Measurements from ENCODE around the gene BBS9. TPM values are rescaled to one million over a fixed set of nuclear protein-coding genes. Genes with fewer than 3 reads are reported as not detected.

Gene BBS9
- total RNA-seq, 2 experiments from 2014 or later: 6.0 to 7.7 TPM

DNA sequence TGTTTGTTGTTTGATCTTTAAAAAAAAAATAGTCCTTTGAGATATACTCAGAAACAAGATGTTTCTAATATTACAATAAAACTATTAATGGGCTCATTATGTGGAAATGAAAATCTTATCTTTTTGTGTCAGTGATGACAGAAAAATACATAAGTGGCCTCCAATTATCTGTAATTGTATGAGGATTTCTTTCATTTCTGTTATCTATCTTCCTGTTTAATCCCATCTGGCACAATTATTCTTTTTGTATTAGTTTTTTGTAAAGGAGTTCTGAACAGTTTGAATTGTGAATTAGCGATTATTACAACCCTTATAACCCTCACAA is 270.8 kb downstream of the BBS9 start:
- Mint-ChIP-seq H3K4me1 (ENCODE audit: low read depth) (no peaks in the 10 kb centered on the region), H3K4me3 (no peak overlapping the region)

DNA sequence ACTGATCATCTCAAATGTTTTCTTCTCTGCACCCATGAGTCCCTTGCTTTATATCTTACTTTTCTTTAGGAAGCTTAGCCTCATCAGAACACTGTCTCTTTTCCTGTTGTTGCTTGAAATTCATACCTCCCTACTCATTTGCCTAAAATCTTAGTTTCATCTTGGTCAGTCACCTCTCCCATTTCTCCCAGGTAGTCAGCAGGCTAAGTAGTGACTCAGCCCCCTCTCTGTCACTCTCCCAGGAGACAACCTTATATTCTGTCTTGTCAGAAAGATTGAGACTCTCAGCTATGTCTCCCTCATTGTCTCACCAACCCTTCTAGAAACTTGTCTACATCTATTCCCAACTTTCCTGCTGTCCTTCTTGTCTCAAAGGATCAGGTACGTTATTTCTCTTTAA is 280.9 kb downstream of the BBS9 start:
- intact Hi-C loops (cut with micrococcal nuclease): no loop called here
- no peaks in the 10 kb centered on the region for H3K27me3 Mint-ChIP-seq
- CTCF ChIA-PET: no interaction called here
- TF ChIP-seq, protein P1, sequence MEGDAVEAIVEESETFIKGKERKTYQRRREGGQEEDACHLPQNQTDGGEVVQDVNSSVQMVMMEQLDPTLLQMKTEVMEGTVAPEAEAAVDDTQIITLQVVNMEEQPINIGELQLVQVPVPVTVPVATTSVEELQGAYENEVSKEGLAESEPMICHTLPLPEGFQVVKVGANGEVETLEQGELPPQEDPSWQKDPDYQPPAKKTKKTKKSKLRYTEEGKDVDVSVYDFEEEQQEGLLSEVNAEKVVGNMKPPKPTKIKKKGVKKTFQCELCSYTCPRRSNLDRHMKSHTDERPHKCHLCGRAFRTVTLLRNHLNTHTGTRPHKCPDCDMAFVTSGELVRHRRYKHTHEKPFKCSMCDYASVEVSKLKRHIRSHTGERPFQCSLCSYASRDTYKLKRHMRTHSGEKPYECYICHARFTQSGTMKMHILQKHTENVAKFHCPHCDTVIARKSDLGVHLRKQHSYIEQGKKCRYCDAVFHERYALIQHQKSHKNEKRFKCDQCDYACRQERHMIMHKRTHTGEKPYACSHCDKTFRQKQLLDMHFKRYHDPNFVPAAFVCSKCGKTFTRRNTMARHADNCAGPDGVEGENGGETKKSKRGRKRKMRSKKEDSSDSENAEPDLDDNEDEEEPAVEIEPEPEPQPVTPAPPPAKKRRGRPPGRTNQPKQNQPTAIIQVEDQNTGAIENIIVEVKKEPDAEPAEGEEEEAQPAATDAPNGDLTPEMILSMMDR (IDR thresholded peaks at IDR 0.05): no peak
- ATAC-seq (no peak), DNase-seq (no peak)
- POLR2A ChIA-PET: no interaction called here
- peaks cover 23% of the 10 kb centered on the region for H3K36me3 Mint-ChIP-seq (ENCODE audit: low read depth)
- peaks cover 22% of the 10 kb centered on the region for H3K9me3 Mint-ChIP-seq
- H3K4me1 Mint-ChIP-seq (ENCODE audit: low read depth): no peaks in the 10 kb centered on the region
- no peak overlapping the region for H3K4me3 Mint-ChIP-seq
- no peak overlapping the region for H3K27ac Mint-ChIP-seq

More for the DNA sequence above, 270.8 kb downstream of the BBS9 start:
- peaks cover 7% of the 10 kb centered on the region for H3K9me3 Mint-ChIP-seq
- TF ChIP-seq, protein P1 (IDR thresholded peaks at IDR 0.05): no peak
- H3K36me3 Mint-ChIP-seq (ENCODE audit: low read depth): peaks cover 14% of the 10 kb centered on the region
- DNase-seq (no peak), ATAC-seq (no peak)
- no peaks in the 10 kb centered on the region for H3K27me3 Mint-ChIP-seq
- intact Hi-C loops (cut with micrococcal nuclease): no loop called here
- POLR2A ChIA-PET: interaction anchor here (0.6 kb wide), 1 partner anchor 71 kb away, joined by 3 read pairs; no protein-coding TSS in a partner anchor
- no peak overlapping the region for H3K27ac Mint-ChIP-seq
- CTCF ChIA-PET: no interaction called here

DNA sequence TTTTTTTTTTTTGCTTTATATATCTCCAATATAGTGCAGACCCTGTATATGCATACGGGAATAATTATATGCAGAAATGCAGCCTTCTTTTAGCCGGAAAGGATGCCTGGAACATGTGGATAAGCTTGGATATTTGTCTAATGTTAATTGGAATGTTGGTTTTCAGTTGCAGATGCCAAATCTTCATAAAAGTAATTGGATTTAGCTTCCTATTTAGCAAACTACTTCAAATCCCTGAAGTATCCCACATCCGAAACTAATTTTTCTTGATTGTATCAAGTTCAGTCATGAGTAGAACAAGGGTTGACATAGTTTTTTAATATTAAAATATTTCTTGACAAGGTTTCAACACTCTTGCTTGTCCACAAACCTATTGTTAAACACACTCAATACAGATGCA is 281.7 kb downstream of the BBS9 start:
- intact Hi-C loops (cut with micrococcal nuclease): no loop called here
- Mint-ChIP-seq H3K27me3 (no peaks in the 10 kb centered on the region), H3K4me3 (no peak overlapping the region), H3K27ac (no peak overlapping the region), H3K36me3 (ENCODE audit: low read depth) (peaks cover 20% of the 10 kb centered on the region), H3K9me3 (peaks cover 22% of the 10 kb centered on the region), H3K4me1 (ENCODE audit: low read depth) (no peaks in the 10 kb centered on the region)
- TF ChIP-seq, protein P1 (IDR thresholded peaks at IDR 0.05): no peak
- POLR2A ChIA-PET: no interaction called here
- CTCF ChIA-PET: interaction anchor here (1.2 kb wide), 1 partner anchor 13 kb away, joined by 4 read pairs; no protein-coding TSS in a partner anchor
- no peak for ATAC-seq
- no peak for DNase-seq

DNA sequence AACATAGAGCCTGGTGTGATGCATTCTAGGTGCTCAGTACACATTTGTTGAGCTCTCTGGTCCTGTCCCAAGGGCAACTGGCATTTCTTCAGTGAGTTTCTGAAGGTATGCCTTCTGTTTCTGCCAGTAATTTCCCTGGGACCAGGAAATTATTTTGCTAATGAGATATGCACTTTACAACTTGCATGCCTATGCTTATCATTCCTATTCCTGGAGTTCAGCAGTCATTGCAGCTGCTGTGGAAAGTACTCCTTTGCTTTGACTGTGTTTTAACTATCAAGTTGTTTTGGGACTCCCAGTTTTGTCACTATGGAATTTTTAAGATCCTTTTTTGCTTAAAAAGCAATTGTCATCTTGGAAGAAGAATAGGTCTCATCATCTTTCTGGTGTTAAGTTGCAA is 283.0 kb downstream of the BBS9 start:
- Mint-ChIP-seq H3K27ac (no peak overlapping the region), H3K36me3 (ENCODE audit: low read depth) (peaks cover 12% of the 10 kb centered on the region), H3K4me1 (ENCODE audit: low read depth) (no peaks in the 10 kb centered on the region), H3K27me3 (no peaks in the 10 kb centered on the region), H3K4me3 (no peak overlapping the region), H3K9me3 (peaks cover 12% of the 10 kb centered on the region)
- ChIA-PET CTCF (no interaction called here), POLR2A (no interaction called here)
- ATAC-seq (no peak), DNase-seq (no peak)
- TF ChIP-seq, protein P1 (IDR thresholded peaks at IDR 0.05): no peak
- intact Hi-C loops (cut with micrococcal nuclease): no loop called here

DNA sequence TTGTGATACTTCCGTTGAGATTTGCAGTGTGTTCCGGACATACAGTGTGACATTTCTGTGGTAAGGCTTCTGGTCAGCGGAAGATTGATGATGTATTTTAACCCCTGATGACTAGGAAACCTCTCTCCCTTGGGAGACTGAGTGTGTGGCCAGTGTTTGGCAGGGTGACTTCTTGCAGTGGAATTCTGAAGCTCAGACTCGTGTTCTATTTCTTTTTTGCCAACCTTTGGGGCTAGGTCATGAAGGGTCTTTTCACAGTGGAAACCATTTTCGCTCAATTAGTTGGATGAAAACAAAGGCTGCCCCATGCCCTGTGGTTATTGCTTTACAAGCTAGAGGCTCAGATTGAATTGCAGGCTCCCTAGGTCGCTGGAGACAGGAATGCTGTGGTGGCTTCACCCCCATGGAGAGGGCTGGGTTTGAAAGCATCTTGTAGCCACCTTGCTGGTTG is 288.9 kb downstream of the BBS9 start:
- H3K27me3 Mint-ChIP-seq: no peaks in the 10 kb centered on the region
- DNase-seq: no peak
- no peak for ATAC-seq
- H3K9me3 Mint-ChIP-seq: no peaks in the 10 kb centered on the region
- no peaks in the 10 kb centered on the region for H3K4me1 Mint-ChIP-seq (ENCODE audit: low read depth)
- no peaks in the 10 kb centered on the region for H3K36me3 Mint-ChIP-seq (ENCODE audit: low read depth)
- ChIA-PET POLR2A (no interaction called here), CTCF (no interaction called here)
- no peak overlapping the region for H3K4me3 Mint-ChIP-seq
- intact Hi-C loops (cut with micrococcal nuclease): no loop called here
- H3K27ac Mint-ChIP-seq: no peak overlapping the region
- TF ChIP-seq, protein P1 (IDR thresholded peaks at IDR 0.05): no peak
